ENCODE data around the gene IGFBP7. TPM values are rescaled to one million over a fixed set of nuclear protein-coding genes. Genes with fewer than 3 reads are reported as not detected.

IGFBP7 gene
- total and polyA plus RNA-seq, 8 donors: 71.8 to 972 (median 198) TPM

DNA sequence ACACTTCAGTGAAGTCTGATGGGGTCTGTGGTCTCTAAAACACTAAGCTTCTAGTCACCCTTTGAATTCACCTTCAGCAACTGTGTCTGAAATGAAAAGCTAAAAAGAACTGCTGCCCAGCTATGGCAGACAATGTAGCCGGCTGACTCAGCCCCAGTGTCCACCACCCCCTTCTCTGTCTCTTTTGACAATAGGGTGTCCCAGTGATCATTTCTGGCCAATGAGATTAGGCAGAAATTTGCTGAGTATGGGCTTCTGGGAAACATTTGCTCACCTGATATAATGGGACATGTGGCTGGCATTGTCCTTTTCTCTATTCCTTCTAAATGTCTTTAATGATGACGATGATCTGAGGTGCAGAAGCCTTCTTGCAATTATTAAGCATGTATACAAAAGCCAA lies 20.6 kb downstream of the IGFBP7 start:
- intact Hi-C loops (cut with DNase I; ENCODE audit: low total_unique reads): no loop called here
- no peak for DNase-seq
- Histone ChIP-seq H3K4me3 (no peak overlapping the region), H3K27me3 (no peaks in the 10 kb centered on the region), H3K27ac (peak overlapping the region in 1 of 5 donors; percentile 34), H3K4me1 (peaks cover 0 to 26% (median 11%) of the 10 kb centered on the region in 4 donors), H3K9me3 (no peaks in the 10 kb centered on the region), H3K36me3 (no peaks in the 10 kb centered on the region)
- WGBS, 5 donors: 89 to 97% (median 92%) methylated on average over 2 of the region's 2 CpGs
- TF ChIP-seq EP300 (IDR thresholded peaks at IDR 0.05) (no peak), POLR2AphosphoS5 (IDR thresholded peaks at IDR 0.05) (no peak), POLR2A (IDR thresholded peaks at IDR 0.05) (no peak)
- TF ChIP-seq, protein P1, sequence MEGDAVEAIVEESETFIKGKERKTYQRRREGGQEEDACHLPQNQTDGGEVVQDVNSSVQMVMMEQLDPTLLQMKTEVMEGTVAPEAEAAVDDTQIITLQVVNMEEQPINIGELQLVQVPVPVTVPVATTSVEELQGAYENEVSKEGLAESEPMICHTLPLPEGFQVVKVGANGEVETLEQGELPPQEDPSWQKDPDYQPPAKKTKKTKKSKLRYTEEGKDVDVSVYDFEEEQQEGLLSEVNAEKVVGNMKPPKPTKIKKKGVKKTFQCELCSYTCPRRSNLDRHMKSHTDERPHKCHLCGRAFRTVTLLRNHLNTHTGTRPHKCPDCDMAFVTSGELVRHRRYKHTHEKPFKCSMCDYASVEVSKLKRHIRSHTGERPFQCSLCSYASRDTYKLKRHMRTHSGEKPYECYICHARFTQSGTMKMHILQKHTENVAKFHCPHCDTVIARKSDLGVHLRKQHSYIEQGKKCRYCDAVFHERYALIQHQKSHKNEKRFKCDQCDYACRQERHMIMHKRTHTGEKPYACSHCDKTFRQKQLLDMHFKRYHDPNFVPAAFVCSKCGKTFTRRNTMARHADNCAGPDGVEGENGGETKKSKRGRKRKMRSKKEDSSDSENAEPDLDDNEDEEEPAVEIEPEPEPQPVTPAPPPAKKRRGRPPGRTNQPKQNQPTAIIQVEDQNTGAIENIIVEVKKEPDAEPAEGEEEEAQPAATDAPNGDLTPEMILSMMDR (IDR thresholded peaks at IDR 0.05): no peak

DNA sequence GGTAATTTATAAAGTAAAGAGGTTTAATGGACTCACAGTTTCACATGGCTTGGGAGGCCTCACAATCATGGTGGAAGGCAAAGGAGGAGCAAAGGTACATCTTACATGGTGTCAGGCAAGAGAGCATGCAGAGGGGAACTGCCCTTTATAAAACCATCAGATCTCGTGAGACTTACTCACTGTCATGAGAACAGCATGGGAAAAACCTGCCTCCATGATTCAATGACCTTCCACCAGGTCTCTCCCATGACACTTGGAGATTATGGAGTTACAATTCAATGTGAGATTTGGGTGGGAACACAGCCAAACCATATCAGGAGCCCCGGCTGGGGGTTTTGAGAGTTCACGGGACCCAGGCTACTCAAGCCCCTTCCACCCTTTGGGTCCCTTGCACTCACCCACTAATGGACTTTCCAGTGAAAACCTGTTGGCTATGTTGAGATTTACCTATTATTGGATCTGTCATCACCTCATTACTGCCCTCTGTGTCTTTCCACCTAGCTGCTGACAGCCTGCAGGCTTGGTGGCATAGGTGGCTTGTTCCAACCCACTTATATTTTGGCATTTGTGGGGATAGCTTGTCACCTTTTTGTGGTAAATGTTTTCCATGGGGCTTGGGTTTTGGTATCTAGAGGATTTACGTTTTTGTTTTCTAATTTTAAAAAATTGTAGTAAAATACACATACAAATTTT lies 24.0 kb downstream of the IGFBP7 start:
- H3K4me1 ChIP-seq: peaks cover 0 to 18% (median 8%) of the 10 kb centered on the region in 4 donors
- H3K27me3 ChIP-seq: no peaks in the 10 kb centered on the region
- H3K4me3 ChIP-seq: no peak overlapping the region
- H3K9me3 ChIP-seq: no peaks in the 10 kb centered on the region
- no peaks in the 10 kb centered on the region for H3K36me3 ChIP-seq
- 60 to 69% (median 61%) methylated on average over 4 of the region's 4 CpGs for WGBS, 5 donors
- DNase-seq: no peak
- intact Hi-C loops (cut with DNase I; ENCODE audit: low total_unique reads): no loop called here
- H3K27ac ChIP-seq: no peak overlapping the region
- no peak for TF ChIP-seq POLR2AphosphoS5 (IDR thresholded peaks at IDR 0.05)
- TF ChIP-seq, protein P1 (IDR thresholded peaks at IDR 0.05): no peak
- no peak for TF ChIP-seq POLR2A (IDR thresholded peaks at IDR 0.05)
- TF ChIP-seq EP300 (IDR thresholded peaks at IDR 0.05): no peak

DNA sequence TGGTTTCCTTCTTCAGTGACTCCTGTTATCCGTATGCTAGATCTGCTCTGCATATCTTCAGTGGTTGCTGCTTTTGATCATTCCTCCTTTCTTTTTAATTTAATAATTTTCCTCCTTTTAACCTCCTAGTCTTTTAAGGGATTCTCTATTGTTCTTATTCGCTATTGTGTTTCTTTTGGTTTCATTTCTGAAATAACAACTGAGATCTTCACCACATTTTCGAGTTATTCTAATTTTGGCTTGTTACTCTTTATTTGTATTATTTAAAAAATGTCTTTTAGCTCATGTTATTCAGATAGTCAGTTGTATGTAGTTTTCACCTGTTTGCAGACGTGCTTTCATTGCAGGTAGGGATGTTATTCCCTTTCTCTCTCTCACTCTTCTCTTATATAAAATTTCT lies 24.9 kb downstream of the IGFBP7 start:
- H3K27me3 ChIP-seq: no peaks in the 10 kb centered on the region
- intact Hi-C loops (cut with DNase I; ENCODE audit: low total_unique reads): no loop called here
- no peak for DNase-seq
- H3K27ac ChIP-seq: no peak overlapping the region
- H3K4me3 ChIP-seq: no peak overlapping the region
- TF ChIP-seq POLR2A (IDR thresholded peaks at IDR 0.05) (no peak), POLR2AphosphoS5 (IDR thresholded peaks at IDR 0.05) (no peak), EP300 (IDR thresholded peaks at IDR 0.05) (no peak)
- TF ChIP-seq, protein P1 (IDR thresholded peaks at IDR 0.05): no peak
- peaks cover 0 to 23% (median 11%) of the 10 kb centered on the region in 4 donors for H3K4me1 ChIP-seq
- 78 to 89% (median 81%) methylated on average over 4 of the region's 4 CpGs for WGBS, 5 donors
- H3K36me3 ChIP-seq: no peaks in the 10 kb centered on the region
- H3K9me3 ChIP-seq: no peaks in the 10 kb centered on the region

DNA sequence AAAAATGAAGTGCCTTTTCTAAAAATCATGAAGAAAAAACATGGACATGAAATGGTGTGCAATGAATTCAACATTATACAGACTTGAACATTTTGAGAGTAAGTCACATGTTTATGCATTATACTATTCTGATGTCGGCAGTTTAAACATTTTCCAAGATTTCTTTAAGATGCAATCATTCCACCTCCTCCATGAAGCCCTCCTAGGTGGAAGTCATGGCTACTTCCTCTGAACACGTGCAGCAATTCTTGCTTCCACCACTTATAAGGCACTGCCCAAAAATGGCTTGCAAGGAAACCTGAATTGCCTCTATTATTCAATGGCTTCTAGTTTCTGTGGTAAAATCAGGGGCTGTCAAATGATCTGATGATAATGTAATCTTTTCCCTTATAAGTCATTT lies 25.8 kb downstream of the IGFBP7 start:
- intact Hi-C loops (cut with DNase I; ENCODE audit: low total_unique reads): no loop called here
- 76 to 88% (median 83%) methylated on average over 2 of the region's 2 CpGs for WGBS, 5 donors
- Histone ChIP-seq H3K9me3 (no peaks in the 10 kb centered on the region), H3K36me3 (no peaks in the 10 kb centered on the region), H3K4me1 (peaks cover 0 to 30% (median 14%) of the 10 kb centered on the region in 4 donors), H3K27me3 (no peaks in the 10 kb centered on the region), H3K4me3 (no peak overlapping the region), H3K27ac (no peak overlapping the region)
- TF ChIP-seq POLR2AphosphoS5 (IDR thresholded peaks at IDR 0.05): no peak
- TF ChIP-seq, protein P1 (IDR thresholded peaks at IDR 0.05): no peak
- no peak for DNase-seq
